ENCODE results near the gene ADCY3.

ADCY3 gene

GRCh38 chr2:24825883-24826772 is 93.9 kb downstream of the ADCY3 start:
- H3K4me3 ChIP-seq (ENCODE audit: low read length) = no peak overlapping the region
- no peak for DNase-seq (ENCODE audit: low read depth, low spot score)

GRCh38 chr2:24824966-24825882 is 94.8 kb downstream of the ADCY3 start:
- H3K4me3 ChIP-seq (ENCODE audit: low read length) = no peak overlapping the region
- peak; percentile 55 for DNase-seq (ENCODE audit: low read depth, low spot score)

- no peak for DNase-seq (ENCODE audit: low read depth, low spot score)
- H3K4me3 ChIP-seq (ENCODE audit: low read length) = no peak overlapping the region
Observed at GRCh38 chr2:24824071-24824588, 95.9 kb downstream of the ADCY3 start.

- DNase-seq (ENCODE audit: low read depth, low spot score) = no peak
- no peak overlapping the region for H3K4me3 ChIP-seq (ENCODE audit: low read length)
Observed at GRCh38 chr2:24822049-24822706, 97.9 kb downstream of the ADCY3 start.

GRCh38 chr2:24821433-24821891 is 98.6 kb downstream of the ADCY3 start:
- no peak overlapping the region for H3K4me3 ChIP-seq (ENCODE audit: low read length)
- DNase-seq (ENCODE audit: low read depth, low spot score) = no peak

- no peak overlapping the region for H3K4me3 ChIP-seq (ENCODE audit: low read length)
- no peak for DNase-seq (ENCODE audit: low read depth, low spot score)
Observed at GRCh38 chr2:24820598-24821432, 99.2 kb downstream of the ADCY3 start.

- DNase-seq (ENCODE audit: low read depth, low spot score) = no peak
- H3K4me3 ChIP-seq (ENCODE audit: low read length) = no peak overlapping the region
Observed at GRCh38 chr2:24820175-24820513, 99.9 kb downstream of the ADCY3 start.

- DNase-seq (ENCODE audit: low read depth, low spot score) = no peak
- no peak overlapping the region for H3K4me3 ChIP-seq (ENCODE audit: low read length)
Observed at GRCh38 chr2:24819442-24820174, 100.4 kb downstream of the ADCY3 start.

GRCh38 chr2:24818721-24819167 is 101.3 kb downstream of the ADCY3 start:
- H3K4me3 ChIP-seq (ENCODE audit: low read length) = no peak overlapping the region
- DNase-seq (ENCODE audit: low read depth, low spot score) = no peak

GRCh38 chr2:24816884-24817283 is 103.2 kb downstream of the ADCY3 start:
- DNase-seq (ENCODE audit: low read depth, low spot score) = no peak
- H3K4me3 ChIP-seq (ENCODE audit: low read length) = no peak overlapping the region

GRCh38 chr2:24816404-24816803 is 103.6 kb downstream of the ADCY3 start:
- H3K4me3 ChIP-seq (ENCODE audit: low read length) = no peak overlapping the region
- DNase-seq (ENCODE audit: low read depth, low spot score) = no peak

GRCh38 chr2:24815171-24815570 is 104.9 kb downstream of the ADCY3 start:
- no peak overlapping the region for H3K4me3 ChIP-seq (ENCODE audit: low read length)
- DNase-seq (ENCODE audit: low read depth, low spot score) = no peak

GRCh38 chr2:24814516-24814915 is 105.5 kb downstream of the ADCY3 start:
- no peak for DNase-seq (ENCODE audit: low read depth, low spot score)

GRCh38 chr2:24813691-24814137 is 106.3 kb downstream of the ADCY3 start:
- H3K4me3 ChIP-seq (ENCODE audit: low read length) = no peak overlapping the region
- no peak for DNase-seq (ENCODE audit: low read depth, low spot score)

More at GRCh38 chr2:24814516-24814915, 105.5 kb downstream of the ADCY3 start:
- H3K4me3 ChIP-seq (ENCODE audit: low read length) = no peak overlapping the region

GRCh38 chr2:24809316-24810007 is 110.6 kb downstream of the ADCY3 start:
- DNase-seq (ENCODE audit: low read depth, low spot score) = no peak
- H3K4me3 ChIP-seq (ENCODE audit: low read length) = no peak overlapping the region

GRCh38 chr2:24806661-24807036 is 113.4 kb downstream of the ADCY3 start:
- DNase-seq (ENCODE audit: low read depth, low spot score) = no peak

More at GRCh38 chr2:24806661-24807036, 113.4 kb downstream of the ADCY3 start:
- H3K4me3 ChIP-seq (ENCODE audit: low read length) = no peak overlapping the region
